GM12878 (cell line): Measurements from ENCODE around the gene COA3. TPM values are rescaled to one million over a fixed set of nuclear protein-coding genes. Genes with fewer than 3 reads are reported as not detected.

ENCODE experiments used
- ATAC-seq: fragments of 200-7000 bp; cut with Tn5 transposase; 3 replicates; pipeline ENCODE4 v1.9.1; 2020; ENCODE audit warnings: mild to moderate bottlenecking, moderate library complexity
- BruUV-seq: library from RNA; stranded (reverse); fragments of 400-500 nt; replicated peaks from 2 replicates; lab custom pipeline; 2021; lab: Mats Ljungman, UMichigan
- CTCF ChIA-PET: fragments of 300-600 bp; sonication (Branson Sonifier 250); formaldehyde crosslinking; extraction: SDS; loops from one replicate; lab custom pipeline; 2021; ENCODE audit warnings: inconsistent platforms; lab: Yijun Ruan, JAX
- POLR2A ChIA-PET: fragments of 350-600 bp; formaldehyde crosslinking; extraction: SDS; loops from one replicate; lab custom pipeline; 2021; ENCODE audit warnings: inconsistent platforms; lab: Charles Lee
- RAD21 ChIA-PET: fragments of 300-600 bp; sonication (Branson Sonifier 250); formaldehyde crosslinking; loops from one replicate; lab custom pipeline; 2023; ENCODE audit warnings: antibody characterized with exemption; ENCODE audit not compliant: unreplicated experiment; lab: Charles Lee
- SMC1A ChIA-PET: fragments of 300-600 bp; sonication (Branson Sonifier 250); formaldehyde crosslinking; loops from one replicate; lab custom pipeline; 2023; ENCODE audit not compliant: unreplicated experiment, uncharacterized antibody; lab: Charles Lee
- DNase-seq: peaks from one replicate; pipeline ENCODE4 v3.0.0-alpha.2; 2011; ENCODE audit warnings: low read depth, low spot score
- FAIRE-seq: peaks from 3 replicates; lab custom pipeline; 2011; peaks lifted over from hg19 to GRCh38; lab: Jason Lieb, UNC
- H2AFZ ChIP-seq: 2 replicates; pipeline ENCODE4 v1.6.0; 2011; ENCODE audit warnings: low read depth, low read length, control low read depth; ENCODE audit not compliant: control insufficient read depth
- H3K27ac ChIP-seq: 2 replicates; pipeline ENCODE4 v1.5.1; 2011; ENCODE audit warnings: control low read depth; ENCODE audit not compliant: control insufficient read depth, insufficient read depth
- H3K27me3 ChIP-seq, 2 experiments: replicated peaks in 1 of 2; 2 replicates each; pipeline versions ENCODE4 v1.6.0 to v1.6.1; 2011; ENCODE audit warnings: low read length in 1 of 2; ENCODE audit not compliant: control insufficient read depth in 2 of 2, insufficient read depth in 2 of 2
- H3K36me3 ChIP-seq, 2 experiments: 2 replicates each; pipeline ENCODE4 v1.5.1; 2011; ENCODE audit warnings: low read length in 1 of 2; ENCODE audit not compliant: control insufficient read depth in 2 of 2, insufficient read depth in 2 of 2
- H3K4me1 ChIP-seq: 2 replicates; pipeline ENCODE4 v1.6.1; 2011; ENCODE audit warnings: mild to moderate bottlenecking, low read length, moderate library complexity, mixed read lengths; ENCODE audit not compliant: control insufficient read depth, insufficient read depth
- H3K4me2 ChIP-seq: 2 replicates; pipeline ENCODE4 v1.6.0; 2011; ENCODE audit warnings: control low read depth; ENCODE audit not compliant: control insufficient read depth, insufficient read depth
- H3K4me3 ChIP-seq: fragments of 200-600 bp; sonication (generic); 2 replicates; pipeline ENCODE4 v1.5.1; 2016
- H3K79me2 ChIP-seq: 2 replicates; pipeline ENCODE4 v1.6.0; 2011; ENCODE audit warnings: low read length; ENCODE audit not compliant: control insufficient read depth, insufficient read depth
- H3K9ac ChIP-seq: 2 replicates; pipeline ENCODE4 v1.8.0; 2011; ENCODE audit warnings: low read length, control low read depth, mixed read lengths; ENCODE audit not compliant: control insufficient read depth, insufficient read depth
- H3K9me3 ChIP-seq: replicated peaks from 3 replicates; pipeline ENCODE4 v1.5.1; 2011; ENCODE audit warnings: mild to moderate bottlenecking, low read length; ENCODE audit not compliant: control insufficient read depth, insufficient read depth
- H4K20me1 ChIP-seq: 2 replicates; pipeline ENCODE4 v1.6.0; 2011; ENCODE audit not compliant: control insufficient read depth, insufficient read depth
- ATF7 ChIP-seq: fragments of 450-650 bp; IDR thresholded peaks from 2 replicates; pipeline ENCODE4 v1.6.1; 2016; ENCODE audit warnings: low read depth, mild to moderate bottlenecking
- BCL11A ChIP-seq: IDR thresholded peaks from 2 replicates; pipeline ENCODE4 v1.6.1; 2011; ENCODE audit warnings: low read depth, low read length
- BHLHE40 ChIP-seq, 2 experiments: fragments of 450-650 bp in 1 of 2; IDR thresholded peaks; 2 replicates each; pipeline ENCODE4 v1.6.1; 2011 to 2017; ENCODE audit warnings: low read depth in 2 of 2, borderline replicate concordance in 1 of 2, improper control_type of control experiment in 1 of 2, low read length in 1 of 2, mild to moderate bottlenecking in 1 of 2
- CHD2 ChIP-seq: IDR thresholded peaks from 2 replicates; pipeline ENCODE4 v1.6.1; 2011; ENCODE audit warnings: low read depth, low read length, improper control_type of control experiment, borderline replicate concordance
- CHD4 ChIP-seq: fragments of 200-600 bp; sonication (generic); IDR thresholded peaks from 2 replicates; pipeline ENCODE4 v1.6.1; 2016; ENCODE audit warnings: mild to moderate bottlenecking
- DPF2 ChIP-seq: fragments of 450-650 bp; IDR thresholded peaks from 2 replicates; pipeline ENCODE4 v1.6.1; 2017; ENCODE audit warnings: mild to moderate bottlenecking
- IKZF1 ChIP-seq: fragments of 450-650 bp; conservative IDR thresholded peaks from 2 replicates; pipeline ENCODE4 v1.6.1; 2017; ENCODE audit warnings: antibody characterized with exemption, mild to moderate bottlenecking
- IKZF2 ChIP-seq, 2 experiments: fragments of 450-650 bp; IDR thresholded peaks; 2 replicates each; pipeline ENCODE4 v1.6.1; 2017; ENCODE audit warnings: mild to moderate bottlenecking in 2 of 2, moderate library complexity in 2 of 2
- KLF5 ChIP-seq: fragments of 450-650 bp; IDR thresholded peaks from 2 replicates; pipeline ENCODE4 v1.6.1; 2014; ENCODE audit warnings: mild to moderate bottlenecking; ENCODE audit not compliant: partially characterized antibody
- MTA2 ChIP-seq: fragments of 450-650 bp; IDR thresholded peaks from 2 replicates; pipeline ENCODE4 v1.6.1; 2016; ENCODE audit warnings: low read depth, mild to moderate bottlenecking, moderate library complexity
- NBN ChIP-seq: fragments of 450-650 bp; IDR thresholded peaks from 2 replicates; pipeline ENCODE4 v1.6.1; 2016
- NR2F1 ChIP-seq: fragments of 450-650 bp; conservative IDR thresholded peaks from 2 replicates; pipeline ENCODE4 v1.6.1; 2017; ENCODE audit warnings: mild to moderate bottlenecking
- PAX5 ChIP-seq: IDR thresholded peaks from 2 replicates; pipeline ENCODE4 v1.6.1; 2011; ENCODE audit warnings: low read depth, low read length, borderline replicate concordance
- RBBP5 ChIP-seq: fragments of 200-600 bp; sonication (generic); conservative IDR thresholded peaks from 2 replicates; pipeline ENCODE4 v1.6.1; 2016
- SMARCA5 ChIP-seq: fragments of 450-650 bp; IDR thresholded peaks from 2 replicates; pipeline ENCODE4 v1.6.1; 2017; ENCODE audit warnings: mild to moderate bottlenecking
- TCF12 ChIP-seq: IDR thresholded peaks from 2 replicates; pipeline ENCODE4 v1.6.1; 2011; ENCODE audit warnings: low read depth, mild to moderate bottlenecking, low read length
- ZNF217 ChIP-seq: fragments of 450-650 bp; IDR thresholded peaks from 2 replicates; pipeline ENCODE4 v1.6.1; 2017; ENCODE audit warnings: antibody characterized with exemption, mild to moderate bottlenecking
- WGBS: methylation state at CpG from one replicate; pipeline ENCODE4 v1.1.6; 2016; ENCODE audit warnings: low lambda C conversion rate; ENCODE audit not compliant: insufficient replicate concordance, insufficient coverage; ENCODE audit errors: missing lambda C conversion rate; 5-methylcytosine and 5-hydroxymethylcytosine counted together
- in situ Hi-C: fragments of 300-500 bp; cut with MboI; formaldehyde crosslinking; loops from 9 replicates; pipeline ENCODE4 v1.14.3; 2018; ENCODE audit warnings: mixed read lengths
- intact Hi-C: fragments of 100-400 bp; cut with micrococcal nuclease; formaldehyde crosslinking; loops from one replicate; pipeline ENCODE4 v1.14.2; 2022; ENCODE audit not compliant: unreplicated experiment
- polyA plus RNA-seq, 11 experiments: library from polyadenylated mRNA; depleted of rRNA in 4 of 11; unstranded in 6 of 11; stranded (reverse) in 5 of 11; fragments of >200 nt; fragmentation: Nextera tagmentation in 4 of 11; fragmentation: Illumina TruSeq in 1 of 11; extraction: Ambion mirVana in 4 of 11; extraction: Trizol in 1 of 11; gene quantifications; 1 replicate in 1 of 11; 2 replicates in 10 of 11; pipeline versions ENCODE4 v1.2.1 to v1.2.3, GENCODE V29; 2011 to 2016; ENCODE audit warnings: inconsistent platforms in 2 of 11, missing spikeins in 2 of 11, low read depth in 1 of 11
- total RNA-seq, 4 experiments: library from RNA; depleted of rRNA in 3 of 4; stranded (reverse); fragments of >200 nt in 3 of 4; fragmentation: Illumina TruSeq in 1 of 4; extraction: Trizol in 1 of 4; gene quantifications; 2 replicates each; pipeline versions ENCODE4 v1.2.1 to v1.2.3, GENCODE V29; 2013 to 2021
- TF ChIP-seq, protein P1 (sequence below): fragments of 150-350 bp; IDR thresholded peaks from 2 replicates; pipeline ENCODE4 v1.6.1; 2016; ENCODE audit warnings: low read depth, low read length

The COA3 gene
- total and polyA plus RNA-seq, 10 of the 15 experiments (the other 5 are each of a cell fraction or from before 2014, with no cell fraction given), result 45.2 to 161 (median 64.6) TPM

DNA sequence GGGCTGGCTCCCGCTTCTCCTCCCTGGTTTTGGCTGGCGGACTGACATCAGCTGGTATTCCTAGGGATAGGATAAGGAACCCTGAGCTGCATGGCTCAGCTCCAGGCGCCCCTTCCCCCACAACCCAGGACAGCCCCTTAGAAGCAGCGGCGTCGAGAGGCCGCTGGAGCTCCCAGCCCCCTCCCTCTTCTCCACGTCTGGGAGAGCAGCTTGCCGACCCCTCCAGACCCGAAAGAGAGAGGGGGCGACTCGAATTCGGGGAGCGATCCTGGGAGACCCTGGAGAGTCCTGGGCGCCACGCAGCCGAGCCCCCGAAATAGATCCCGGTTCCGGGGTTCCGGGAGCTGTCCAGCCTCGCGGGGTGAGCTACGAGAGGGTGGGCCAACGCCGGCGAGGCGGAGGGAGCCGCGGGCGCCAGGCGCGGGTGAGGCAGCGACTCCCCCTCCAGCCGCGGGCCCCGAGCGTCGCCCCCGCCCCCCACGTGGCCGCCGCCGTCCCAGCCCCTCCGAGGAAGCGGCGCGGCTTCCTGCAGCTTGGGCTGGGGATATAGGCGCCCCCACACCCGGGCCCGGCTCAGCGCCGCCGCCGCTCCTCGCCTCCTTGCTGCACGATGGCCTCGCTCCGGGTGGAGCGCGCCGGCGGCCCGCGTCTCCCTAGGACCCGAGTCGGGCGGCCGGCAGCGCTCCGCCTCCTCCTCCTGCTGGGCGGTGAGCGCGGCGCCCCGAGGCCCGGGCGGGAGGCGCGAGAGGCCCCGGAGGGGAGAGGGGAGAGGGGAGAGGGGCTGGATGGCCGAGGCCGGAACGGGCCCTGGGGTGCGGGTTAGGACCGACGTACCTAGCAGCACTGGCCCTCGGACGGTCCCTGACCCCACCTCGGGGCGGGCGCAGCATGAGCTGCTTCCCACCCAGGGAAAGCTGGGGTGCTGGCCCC lies 37.6 kb downstream of the COA3 start, which contains the start of gene RAMP2 (continued):
- TF ChIP-seq, protein P1, sequence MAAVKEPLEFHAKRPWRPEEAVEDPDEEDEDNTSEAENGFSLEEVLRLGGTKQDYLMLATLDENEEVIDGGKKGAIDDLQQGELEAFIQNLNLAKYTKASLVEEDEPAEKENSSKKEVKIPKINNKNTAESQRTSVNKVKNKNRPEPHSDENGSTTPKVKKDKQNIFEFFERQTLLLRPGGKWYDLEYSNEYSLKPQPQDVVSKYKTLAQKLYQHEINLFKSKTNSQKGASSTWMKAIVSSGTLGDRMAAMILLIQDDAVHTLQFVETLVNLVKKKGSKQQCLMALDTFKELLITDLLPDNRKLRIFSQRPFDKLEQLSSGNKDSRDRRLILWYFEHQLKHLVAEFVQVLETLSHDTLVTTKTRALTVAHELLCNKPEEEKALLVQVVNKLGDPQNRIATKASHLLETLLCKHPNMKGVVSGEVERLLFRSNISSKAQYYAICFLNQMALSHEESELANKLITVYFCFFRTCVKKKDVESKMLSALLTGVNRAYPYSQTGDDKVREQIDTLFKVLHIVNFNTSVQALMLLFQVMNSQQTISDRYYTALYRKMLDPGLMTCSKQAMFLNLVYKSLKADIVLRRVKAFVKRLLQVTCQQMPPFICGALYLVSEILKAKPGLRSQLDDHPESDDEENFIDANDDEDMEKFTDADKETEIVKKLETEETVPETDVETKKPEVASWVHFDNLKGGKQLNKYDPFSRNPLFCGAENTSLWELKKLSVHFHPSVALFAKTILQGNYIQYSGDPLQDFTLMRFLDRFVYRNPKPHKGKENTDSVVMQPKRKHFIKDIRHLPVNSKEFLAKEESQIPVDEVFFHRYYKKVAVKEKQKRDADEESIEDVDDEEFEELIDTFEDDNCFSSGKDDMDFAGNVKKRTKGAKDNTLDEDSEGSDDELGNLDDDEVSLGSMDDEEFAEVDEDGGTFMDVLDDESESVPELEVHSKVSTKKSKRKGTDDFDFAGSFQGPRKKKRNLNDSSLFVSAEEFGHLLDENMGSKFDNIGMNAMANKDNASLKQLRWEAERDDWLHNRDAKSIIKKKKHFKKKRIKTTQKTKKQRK, result no peak

DNA sequence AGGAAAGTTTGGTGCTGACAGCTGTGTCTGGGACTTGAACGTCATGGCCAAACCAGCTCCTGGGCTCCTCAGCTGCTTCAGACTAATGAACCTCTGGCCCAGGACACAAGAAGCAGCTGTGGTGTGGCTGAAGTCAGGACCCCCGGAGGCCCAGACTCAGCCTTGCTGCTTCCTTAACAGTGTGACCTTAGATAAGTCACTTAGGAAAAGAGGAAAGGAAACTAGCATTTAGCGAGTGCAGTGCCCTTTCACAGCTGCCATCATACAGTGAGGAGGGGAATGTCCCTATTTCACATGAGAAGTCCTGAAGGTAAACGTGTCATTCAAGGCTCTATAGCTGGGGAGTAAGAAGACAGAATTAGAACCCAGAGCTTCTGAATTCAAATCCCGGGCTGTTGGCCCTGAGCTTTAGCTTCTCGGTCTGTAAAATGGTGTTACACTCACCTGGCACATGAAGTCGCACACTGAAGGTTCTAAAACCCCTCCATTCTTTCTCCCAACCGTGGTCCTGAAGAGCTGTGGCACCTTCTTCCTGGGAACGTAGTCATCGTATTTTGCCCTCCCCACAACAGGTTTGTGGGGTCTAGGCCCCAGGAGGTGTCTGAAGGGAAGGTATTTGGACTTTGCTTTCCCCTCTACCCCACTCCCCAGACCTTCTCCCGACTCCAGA lies 38.4 kb downstream of the COA3 start:
- ChIA-PET POLR2A (interaction anchor here (0.5 to 1.5 kb wide), 11 partner anchors 9 to 1484 kb away, joined by 3 to 11 read pairs (median 3); partner anchors contain the start of genes MLX, PSMC3IP, RPL27 and VPS25), SMC1A (interaction anchor here (0.6 to 5.9 kb wide), 15 partner anchors 11 to 181 kb away, joined by 3 to 71 read pairs (median 5); partner anchors contain the start of genes PSMC3IP, RETREG3, TUBG1 and VPS25), RAD21 (interaction anchor here (0.8 to 4.6 kb wide), 11 partner anchors 10 to 206 kb away, joined by 3 to 47 read pairs (median 5); partner anchors contain the start of genes PSMC3IP and VPS25), CTCF (interaction anchor here (0.6 to 8.1 kb wide), 18 partner anchors 11 to 453 kb away, joined by 3 to 164 read pairs (median 4); partner anchors contain the start of genes BECN1, PSMC3IP, RPL27 and VPS25)
- peak; percentile 81 for ATAC-seq
- Histone ChIP-seq H3K36me3 (no peaks in the 10 kb centered on the region), H3K27me3 (no peaks in the 10 kb centered on the region), H3K4me2 (peak overlapping the region; percentile 59; the same call in 1 of the 2 replicates), H4K20me1 (no peaks in the 10 kb centered on the region), H3K79me2 (no peaks in the 10 kb centered on the region), H3K9ac (no peak overlapping the region), H3K27ac (no peak overlapping the region), H3K9me3 (no peaks in the 10 kb centered on the region), H3K4me3 (peak overlapping the region; percentile 37; the same call in 1 of the 2 replicates), H3K4me1 (peaks cover 17% of the 10 kb centered on the region), H2AFZ (no peak overlapping the region; the same call in 1 of the 2 replicates)
- in situ Hi-C loops, result loop anchor here (10.0 kb wide), 1 partner anchor 185 kb away; the partner anchor contains the start of gene PSMC3IP
- DNase-seq, result no peak
- 23% methylated on average over 11 of the region's 11 CpGs for WGBS
- intact Hi-C loops, result loop anchor here (5.0 kb wide), 2 partner anchors 78 to 213 kb away; partner anchors contain the start of genes CCR10 and CNTNAP1
- BruUV-seq, result no TSS peak
- peak; percentile 52 for FAIRE-seq
- TF ChIP-seq CHD2, result 0 out of 2 replicates have a peak, but pooled peaks have one; percentile 31
- peak; percentile 54 for TF ChIP-seq ATF7
- TF ChIP-seq ZNF217, result peak; percentile 74; the same call in 1 of the 2 replicates
- no peak for TF ChIP-seq RBBP5
- TF ChIP-seq TCF12, result 0 out of 2 replicates have a peak, but pooled peaks have one; percentile 35
- TF ChIP-seq SMARCA5, result peak; percentile 76
- peak; percentile 30 to 60; a peak in 1 of 4 replicates for TF ChIP-seq BHLHE40 (IDR thresholded peaks at IDR 0.05; ENCODE audit: borderline replicate concordance in 1 of 2, low read depth in 2 of 2, low read length in 1 of 2)
- TF ChIP-seq NBN, result 0 out of 2 replicates have a peak, but pooled peaks have one; percentile 56
- TF ChIP-seq KLF5, result no peak
- TF ChIP-seq IKZF2 (IDR thresholded peaks at IDR 0.05), result peak; percentile 60 to 62; a peak in 2 of 4 replicates
- TF ChIP-seq PAX5, result no peak
- TF ChIP-seq CHD4, result no peak
- no peak for TF ChIP-seq BCL11A
- peak; percentile 53; the same call in 1 of the 2 replicates for TF ChIP-seq DPF2
- peak; percentile 32; the same call in 1 of the 2 replicates for TF ChIP-seq MTA2
- peak; percentile 83 for TF ChIP-seq NR2F1
- peak; percentile 67 for TF ChIP-seq IKZF1
